A673 (cell line): ENCODE measurements around the gene NMUR1.

Experiments used
- EZH2 ChIP-seq: fragments of 200-600 bp; sonication (generic); IDR thresholded peaks from 2 replicates; pipeline ENCODE4 v1.6.1; 2017; ENCODE audit warnings: borderline replicate concordance, low read depth, mild to moderate bottlenecking, mixed read lengths, antibody characterized with exemption, low read length; ENCODE audit not compliant: poor library complexity, severe bottlenecking
- TF ChIP-seq, protein P1 (sequence below): fragments of 300-800, 200-600 bp; sonication (generic); conservative IDR thresholded peaks from 2 replicates; pipeline ENCODE4 v1.5.1; 2017; ENCODE audit warnings: low read depth, mild to moderate bottlenecking, antibody characterized with exemption, low read length, moderate library complexity, mixed read lengths

DNA sequence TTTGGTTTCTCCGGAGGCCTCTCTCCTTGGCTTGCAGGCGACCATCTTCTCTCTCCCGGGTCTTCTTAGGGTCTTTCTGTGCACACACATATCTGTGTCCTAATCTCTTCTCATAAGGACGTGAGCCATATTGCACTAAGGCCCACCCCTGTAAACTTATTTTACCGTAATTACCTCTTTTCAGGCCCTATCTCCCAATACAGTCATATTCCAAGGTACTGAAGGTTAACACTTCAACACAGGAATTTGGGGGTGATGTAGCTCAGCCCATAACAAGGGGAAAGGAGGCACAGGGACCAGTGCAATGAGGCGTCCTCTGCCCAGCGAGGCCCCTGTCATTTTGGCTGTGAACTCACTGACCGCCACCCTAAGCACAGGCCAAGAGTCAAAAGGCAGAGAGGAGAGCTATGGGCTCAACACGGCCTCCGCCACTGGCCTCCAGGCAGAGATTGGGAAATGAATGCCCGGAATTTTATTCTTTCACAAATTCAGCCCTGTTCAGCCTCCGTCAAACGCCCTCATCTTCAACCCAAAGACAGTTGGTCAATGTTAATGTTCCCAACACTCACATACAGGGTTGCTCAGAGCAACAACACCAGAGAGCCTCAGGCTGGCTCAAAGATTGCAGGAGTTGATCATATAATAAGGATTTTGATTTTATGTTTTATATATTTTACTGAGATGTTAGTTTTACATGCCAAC lies 15.9 kb upstream of the NMUR1 start:
- TF ChIP-seq, protein P1, sequence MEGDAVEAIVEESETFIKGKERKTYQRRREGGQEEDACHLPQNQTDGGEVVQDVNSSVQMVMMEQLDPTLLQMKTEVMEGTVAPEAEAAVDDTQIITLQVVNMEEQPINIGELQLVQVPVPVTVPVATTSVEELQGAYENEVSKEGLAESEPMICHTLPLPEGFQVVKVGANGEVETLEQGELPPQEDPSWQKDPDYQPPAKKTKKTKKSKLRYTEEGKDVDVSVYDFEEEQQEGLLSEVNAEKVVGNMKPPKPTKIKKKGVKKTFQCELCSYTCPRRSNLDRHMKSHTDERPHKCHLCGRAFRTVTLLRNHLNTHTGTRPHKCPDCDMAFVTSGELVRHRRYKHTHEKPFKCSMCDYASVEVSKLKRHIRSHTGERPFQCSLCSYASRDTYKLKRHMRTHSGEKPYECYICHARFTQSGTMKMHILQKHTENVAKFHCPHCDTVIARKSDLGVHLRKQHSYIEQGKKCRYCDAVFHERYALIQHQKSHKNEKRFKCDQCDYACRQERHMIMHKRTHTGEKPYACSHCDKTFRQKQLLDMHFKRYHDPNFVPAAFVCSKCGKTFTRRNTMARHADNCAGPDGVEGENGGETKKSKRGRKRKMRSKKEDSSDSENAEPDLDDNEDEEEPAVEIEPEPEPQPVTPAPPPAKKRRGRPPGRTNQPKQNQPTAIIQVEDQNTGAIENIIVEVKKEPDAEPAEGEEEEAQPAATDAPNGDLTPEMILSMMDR = no peak
- TF ChIP-seq EZH2 = no peak
